Liver (tissue), 9 donors: ENCODE measurements around the gene KCNN3. TPM values are rescaled to one million over a fixed set of nuclear protein-coding genes. Genes with fewer than 3 reads are reported as not detected.

ENCODE experiments used
- DNase-seq: peaks from one replicate; pipeline ENCODE4 v3.0.0-alpha.2; 2017; ENCODE audit warnings: low spot score
- H3K27ac ChIP-seq, 2 donors: one replicate each; pipeline ENCODE4 v1.7.0; 2013; ENCODE audit warnings: inconsistent platforms in 2 of 2, low read length in 2 of 2, control low read depth in 1 of 2, low read depth in 1 of 2, mild to moderate bottlenecking in 1 of 2
- H3K27me3 ChIP-seq, 4 donors: one replicate each; pipeline versions ENCODE4 v1.6.1 to v1.7.0; 2013; ENCODE audit warnings: low read length in 3 of 4, inconsistent platforms in 1 of 4, mild to moderate bottlenecking in 1 of 4, moderate library complexity in 1 of 4; ENCODE audit not compliant: control insufficient read depth in 4 of 4, insufficient read depth in 4 of 4
- H3K36me3 ChIP-seq, 4 donors: one replicate each; pipeline versions ENCODE4 v1.6.1 to v1.7.0; 2013; ENCODE audit warnings: low read length in 3 of 4, mild to moderate bottlenecking in 3 of 4, low read depth in 1 of 4, moderate library complexity in 1 of 4; ENCODE audit not compliant: control insufficient read depth in 4 of 4, insufficient read depth in 3 of 4
- H3K4me1 ChIP-seq, 4 donors: one replicate each; pipeline versions ENCODE4 v1.6.1 to v1.7.0; 2013; ENCODE audit warnings: low read length in 3 of 4, mild to moderate bottlenecking in 3 of 4, moderate library complexity in 1 of 4; ENCODE audit not compliant: control insufficient read depth in 4 of 4, insufficient read depth in 4 of 4
- H3K4me3 ChIP-seq, 3 donors: one replicate each; pipeline versions ENCODE4 v1.6.1 to v1.7.0; 2013; ENCODE audit warnings: low read length in 3 of 3, control low read depth in 1 of 3, low read depth in 1 of 3, mild to moderate bottlenecking in 1 of 3
- H3K9ac ChIP-seq, 2 donors: one replicate each; pipeline ENCODE4 v1.7.0; 2013; ENCODE audit warnings: low read length in 2 of 2, mild to moderate bottlenecking in 2 of 2, moderate library complexity in 2 of 2, control low read depth in 1 of 2, low read depth in 1 of 2
- H3K9me3 ChIP-seq, 4 donors: one replicate each; pipeline versions ENCODE4 v1.6.1 to v1.7.0; 2013; ENCODE audit warnings: low read length in 3 of 4; ENCODE audit not compliant: control insufficient read depth in 4 of 4
- CTCF ChIP-seq: fragments of 150-350 bp; IDR thresholded peaks from 2 replicates; pipeline ENCODE4 v1.5.1; 2017; ENCODE audit warnings: improper control_type of control experiment, low read depth, low read length; ENCODE audit not compliant: missing input control
- GABPA ChIP-seq, 2 donors: IDR thresholded peaks in 1 of 2; conservative IDR thresholded peaks in 1 of 2; 2 replicates each; pipeline ENCODE4 v1.6.1; 2016; ENCODE audit warnings: antibody characterized with exemption in 2 of 2, mild to moderate bottlenecking in 1 of 2, moderate library complexity in 1 of 2
- HNF4A ChIP-seq, 2 donors: conservative IDR thresholded peaks; 2 replicates each; pipeline ENCODE4 v1.6.1; 2016; ENCODE audit warnings: antibody characterized with exemption in 2 of 2, mild to moderate bottlenecking in 2 of 2
- HNF4G ChIP-seq: IDR thresholded peaks from 2 replicates; pipeline ENCODE4 v1.6.1; 2016; ENCODE audit warnings: antibody characterized with exemption
- JUND ChIP-seq, 2 donors: IDR thresholded peaks; 2 replicates each; pipeline ENCODE4 v1.6.1; 2016; ENCODE audit warnings: antibody characterized with exemption in 2 of 2
- RAD21 ChIP-seq, 2 donors: IDR thresholded peaks; 2 replicates each; pipeline ENCODE4 v1.6.1; 2016; ENCODE audit warnings: antibody characterized with exemption in 2 of 2, mild to moderate bottlenecking in 2 of 2
- REST ChIP-seq: IDR thresholded peaks from 2 replicates; pipeline ENCODE4 v1.6.1; 2016; ENCODE audit warnings: antibody characterized with exemption, mild to moderate bottlenecking
- RXRA ChIP-seq, 2 donors: IDR thresholded peaks; 2 replicates each; pipeline ENCODE4 v1.6.1; 2017 to 2018; ENCODE audit warnings: antibody characterized with exemption in 2 of 2, mild to moderate bottlenecking in 1 of 2
- SP1 ChIP-seq: IDR thresholded peaks from 2 replicates; pipeline ENCODE4 v1.6.1; 2018; ENCODE audit warnings: antibody characterized with exemption, mild to moderate bottlenecking
- TAF1 ChIP-seq: conservative IDR thresholded peaks from 2 replicates; pipeline ENCODE4 v1.6.1; 2016; ENCODE audit warnings: antibody characterized with exemption, mild to moderate bottlenecking
- WGBS: extraction: QIAGEN DNeasy Blood & Tissue Kit; methylation state at CpG from one replicate; pipeline ENCODE4 v1.1.7; 2013; 5-methylcytosine and 5-hydroxymethylcytosine counted together
- polyA plus RNA-seq, 2 donors: library from polyadenylated mRNA; stranded (reverse) in 1 of 2; unstranded in 1 of 2; fragments of 200-250 nt in 1 of 2; fragments of >200 nt in 1 of 2; fragmentation: Nextera tagmentation in 1 of 2; extraction: Ambion mirVana in 1 of 2; gene quantifications; one replicate each; pipeline versions ENCODE4 v1.2.1 to v1.2.3, GENCODE V29; 2013 to 2015
- total RNA-seq, 2 donors: library from RNA; depleted of rRNA; stranded (reverse); fragments of >200 nt; gene quantifications; one replicate each; pipeline ENCODE4 v1.2.3, GENCODE V29; 2014
- TF ChIP-seq, protein P1 (sequence below): IDR thresholded peaks from 2 replicates; pipeline ENCODE4 v1.6.1; 2016; ENCODE audit warnings: antibody characterized with exemption
- donor health status: healthy.
- donor health status: healthy.
- donor health status: healthy.
- donor health status: healthy.
- donor health status: healthy.

The KCNN3 gene
- total and polyA plus RNA-seq, 4 donors, result 0.09 to 0.68 (median 0.15) TPM

GRCh38 chr1:154735804-154736168, 134.3 kb downstream of the KCNN3 start:
- H3K27ac ChIP-seq, result no peak overlapping the region
- WGBS, result 88% methylated on average over 4 of the region's 4 CpGs

GRCh38 chr1:154735061-154735803, 134.8 kb downstream of the KCNN3 start:
- Histone ChIP-seq H3K4me1 (no peaks in the 10 kb centered on the region), H3K9me3 (no peaks in the 10 kb centered on the region), H3K36me3 (no peaks in the 10 kb centered on the region), H3K4me3 (no peak overlapping the region), H3K27me3 (no peaks in the 10 kb centered on the region), H3K27ac (no peak overlapping the region), H3K9ac (no peak overlapping the region)
- no peak for TF ChIP-seq RAD21 (IDR thresholded peaks at IDR 0.05)
- no peak for TF ChIP-seq RXRA (IDR thresholded peaks at IDR 0.05)
- TF ChIP-seq GABPA (IDR thresholded peaks at IDR 0.05 in 1 of 2, conservative IDR thresholded peaks at IDR 0.05 in 1 of 2), result no peak
- TF ChIP-seq TAF1, result no peak
- no peak for TF ChIP-seq SP1
- no peak for TF ChIP-seq CTCF
- no peak for TF ChIP-seq HNF4G
- TF ChIP-seq REST, result no peak
- 96% methylated on average over 12 of the region's 12 CpGs for WGBS
- DNase-seq, result no peak

More at GRCh38 chr1:154735804-154736168, 134.3 kb downstream of the KCNN3 start:
- Histone ChIP-seq H3K4me1 (no peaks in the 10 kb centered on the region), H3K36me3 (no peaks in the 10 kb centered on the region), H3K4me3 (no peak overlapping the region), H3K9ac (no peak overlapping the region), H3K9me3 (no peaks in the 10 kb centered on the region), H3K27me3 (no peaks in the 10 kb centered on the region)
- DNase-seq, result no peak
- TF ChIP-seq HNF4G, result no peak

DNA sequence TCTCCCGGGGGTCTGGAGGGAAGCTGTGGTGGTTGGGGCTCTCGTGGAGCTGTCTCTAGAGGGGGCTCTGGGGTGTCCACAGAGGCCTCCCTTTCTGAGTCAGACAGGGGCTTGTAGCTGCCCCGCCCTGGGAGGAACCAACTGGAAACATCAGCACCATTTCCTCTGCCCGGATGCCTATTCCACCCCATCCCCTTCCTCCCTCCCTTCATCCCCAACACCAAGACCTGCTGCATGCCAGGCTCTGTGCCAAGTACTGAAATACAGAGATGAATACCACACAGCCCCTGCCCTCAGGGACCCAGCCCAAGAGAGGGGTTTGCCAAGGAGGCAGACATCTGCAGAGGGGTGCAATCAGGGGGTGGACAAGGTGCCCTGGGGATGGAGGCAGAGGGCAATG, 136.5 kb downstream of the KCNN3 start:
- Histone ChIP-seq H3K4me1 (no peaks in the 10 kb centered on the region), H3K27ac (no peak overlapping the region), H3K9ac (no peak overlapping the region), H3K9me3 (no peaks in the 10 kb centered on the region), H3K4me3 (no peak overlapping the region), H3K36me3 (no peaks in the 10 kb centered on the region), H3K27me3 (no peaks in the 10 kb centered on the region)
- no peak for TF ChIP-seq CTCF
- TF ChIP-seq HNF4A (conservative IDR thresholded peaks at IDR 0.05), result no peak
- TF ChIP-seq, protein P1, sequence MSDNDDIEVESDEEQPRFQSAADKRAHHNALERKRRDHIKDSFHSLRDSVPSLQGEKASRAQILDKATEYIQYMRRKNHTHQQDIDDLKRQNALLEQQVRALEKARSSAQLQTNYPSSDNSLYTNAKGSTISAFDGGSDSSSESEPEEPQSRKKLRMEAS, result no peak
- no peak for TF ChIP-seq JUND (IDR thresholded peaks at IDR 0.05)
- TF ChIP-seq TAF1, result no peak
- no peak for TF ChIP-seq GABPA (IDR thresholded peaks at IDR 0.05 in 1 of 2, conservative IDR thresholded peaks at IDR 0.05 in 1 of 2)
- DNase-seq, result no peak
- 84% methylated on average over 4 of the region's 4 CpGs for WGBS
